DMS79 treated with DMSO at 0.1 percent for 48 hours (cell line): ENCODE data around the gene LEFTY1.
"Not testable (repeated sequence)": the region's sequence is repeated elsewhere in the genome, so short reads cannot be mapped to it uniquely, and the experiment has no call there.

ENCODE experiments used
- DNase-seq: peaks from one replicate; lab custom pipeline; 2025; lab: John Stamatoyannopoulos, UW

Gene LEFTY1

DNA sequence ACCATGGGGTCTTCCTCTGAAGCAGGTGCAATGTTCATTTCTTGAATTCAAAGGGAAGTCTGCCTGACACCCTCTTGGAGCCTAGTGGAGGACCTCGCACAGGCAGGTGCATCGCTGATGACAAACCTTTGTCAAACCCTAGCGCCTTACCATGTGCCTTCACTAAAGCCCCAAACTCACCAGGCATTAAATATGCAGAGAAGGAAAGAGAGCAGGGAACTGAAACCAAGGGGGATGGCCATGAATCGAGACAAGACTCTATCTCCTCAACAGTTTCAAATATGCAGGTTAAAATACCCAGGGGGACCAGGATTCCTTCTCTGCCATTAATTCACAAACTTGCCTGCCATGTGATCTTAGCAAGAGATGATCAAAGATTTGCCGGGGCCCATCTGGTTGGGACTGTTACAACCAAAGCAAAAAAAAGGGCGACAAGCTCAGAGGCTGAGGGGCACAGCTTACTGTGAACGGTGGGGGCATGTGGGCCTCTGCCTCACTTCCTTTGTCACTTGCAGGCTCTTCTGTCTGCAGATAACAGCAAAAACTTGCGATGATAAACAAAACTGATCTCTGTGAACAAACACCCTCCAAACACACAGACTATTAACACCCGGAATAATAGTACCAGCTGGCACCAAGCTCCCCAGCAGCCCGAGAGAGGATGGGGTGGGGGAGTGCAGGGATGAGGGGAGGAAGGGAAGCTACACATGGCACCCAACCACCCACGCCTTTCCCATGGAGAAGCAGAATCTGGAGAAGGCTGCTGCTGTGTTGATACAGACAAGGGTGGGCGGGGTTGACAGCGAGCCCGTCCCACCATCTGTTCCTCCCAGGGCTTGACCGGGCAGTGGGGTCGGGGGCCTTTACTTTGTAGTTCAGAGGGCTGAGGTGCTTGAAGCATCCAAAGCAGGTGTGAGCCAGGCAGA, 40.7 kb downstream of the LEFTY1 start:
- peak; percentile 72 for DNase-seq

DNA sequence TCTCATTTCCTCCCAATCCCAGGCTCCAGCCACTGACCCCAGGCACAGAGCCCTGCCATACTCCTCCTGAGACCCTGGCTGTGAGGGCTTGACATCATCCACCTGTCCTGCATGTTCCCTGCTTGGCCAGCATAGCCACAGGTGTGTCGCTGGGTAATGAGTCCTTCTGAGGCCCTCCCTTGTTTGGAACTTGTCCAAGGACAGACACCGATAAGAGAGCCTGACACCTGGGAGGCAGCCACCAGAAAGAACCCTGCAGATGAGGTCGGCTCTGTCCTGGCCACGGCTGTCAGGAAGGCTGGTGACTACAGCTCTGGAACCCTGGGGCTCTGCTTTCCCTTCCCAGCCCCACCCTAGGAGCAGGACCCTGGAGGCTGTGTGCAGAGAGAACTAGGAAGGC, 41.3 kb downstream of the LEFTY1 start:
- DNase-seq: peak; percentile 72

DNA sequence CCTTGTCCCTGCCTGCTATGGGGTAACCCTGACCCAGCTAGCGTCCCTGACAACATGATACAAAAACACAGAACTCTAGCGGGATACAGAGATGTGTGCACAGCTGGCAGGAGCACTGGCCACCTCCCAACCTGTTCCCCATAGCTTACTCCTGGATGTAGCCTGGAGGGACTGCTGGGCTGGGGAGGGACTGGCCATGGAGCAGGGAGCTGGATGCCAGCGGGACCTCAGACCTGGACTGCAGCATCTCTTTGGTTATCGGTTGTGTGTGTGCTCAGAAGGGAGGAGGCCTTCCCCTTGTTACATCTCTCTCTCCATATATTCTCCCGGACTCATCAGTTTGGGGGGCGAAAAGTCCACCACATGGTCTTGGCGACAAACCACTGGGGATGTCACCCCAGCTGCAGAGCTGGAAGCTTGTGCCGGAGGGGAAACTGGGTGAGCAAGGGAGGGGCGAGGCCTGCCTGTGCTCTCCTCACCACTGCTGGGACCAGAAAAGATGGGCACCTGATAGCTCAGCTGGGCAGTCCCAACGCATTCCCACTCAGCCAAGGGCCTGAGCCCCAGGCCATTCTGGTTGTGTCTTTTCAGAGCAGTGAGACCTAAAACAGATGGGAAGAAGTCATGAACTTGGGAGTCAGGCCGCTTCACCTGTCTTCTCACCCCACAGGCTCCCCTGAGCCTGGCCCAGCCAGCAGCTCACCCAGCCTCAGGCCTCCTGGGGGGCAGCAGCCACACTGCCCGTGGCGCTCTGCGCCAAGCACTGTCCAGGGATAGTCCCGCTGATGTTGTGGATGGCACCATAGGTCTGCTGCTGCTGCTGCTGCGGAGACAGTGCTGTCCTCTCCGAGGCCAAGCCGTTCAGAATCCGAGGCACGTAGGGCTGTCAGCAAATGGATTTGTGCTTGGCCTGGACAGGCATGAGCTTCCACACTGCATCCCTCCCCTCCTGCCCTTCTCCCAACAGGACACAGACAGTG, 42.3 kb downstream of the LEFTY1 start:
- no peak for DNase-seq

DNA sequence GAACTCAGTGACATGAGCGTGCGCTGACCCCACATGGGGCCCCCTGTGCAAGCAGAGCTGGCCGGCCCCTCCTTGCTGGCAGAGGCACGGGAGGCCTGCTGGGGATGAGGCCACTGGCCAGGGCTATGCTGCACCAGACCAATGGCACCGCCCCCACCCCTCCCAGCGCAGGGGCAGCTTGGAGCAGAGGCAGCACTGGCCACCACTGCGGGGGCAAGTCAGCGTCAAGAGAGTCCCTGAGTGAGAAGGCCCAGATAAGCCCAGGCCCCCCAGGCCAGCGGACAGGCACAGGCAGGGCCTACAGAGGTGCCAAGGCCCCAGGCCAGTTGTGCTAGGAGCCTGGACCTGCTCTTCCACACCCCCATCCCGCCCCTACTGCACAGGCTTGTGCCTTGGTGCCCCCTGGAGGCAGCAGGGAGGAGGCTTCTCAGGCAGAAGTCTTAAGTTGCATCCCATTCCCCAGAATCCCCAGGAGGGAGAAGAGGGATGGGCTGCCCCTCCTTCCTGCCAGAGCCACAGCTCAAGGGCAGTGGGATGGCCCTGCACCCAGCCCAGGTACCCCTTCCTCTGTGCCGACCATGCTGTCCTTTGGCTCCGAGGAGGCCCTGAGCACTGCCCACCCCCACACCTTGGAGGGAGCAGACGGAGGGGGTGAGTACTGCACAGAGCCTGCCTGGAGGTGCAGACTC, 43.2 kb downstream of the LEFTY1 start:
- DNase-seq: no peak

DNA sequence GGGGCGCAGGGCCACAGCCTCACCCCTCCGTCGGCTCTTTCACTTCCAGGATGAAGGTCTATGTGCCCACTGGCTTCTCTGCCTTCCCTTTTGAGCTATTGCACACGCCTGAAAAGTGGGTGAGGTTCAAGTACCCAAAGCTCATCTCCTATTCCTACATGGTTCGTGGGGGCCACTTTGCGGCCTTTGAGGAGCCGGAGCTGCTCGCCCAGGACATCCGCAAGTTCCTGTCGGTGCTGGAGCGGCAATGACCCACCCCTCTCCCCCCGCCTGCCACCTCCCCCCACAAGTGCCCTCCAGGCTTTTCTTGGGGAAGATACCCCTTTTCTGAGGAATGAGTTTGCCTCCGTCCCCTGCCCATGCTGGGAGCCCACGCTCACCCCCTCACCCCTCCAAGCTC, 43.8 kb downstream of the LEFTY1 start:
- no peak for DNase-seq

DNA sequence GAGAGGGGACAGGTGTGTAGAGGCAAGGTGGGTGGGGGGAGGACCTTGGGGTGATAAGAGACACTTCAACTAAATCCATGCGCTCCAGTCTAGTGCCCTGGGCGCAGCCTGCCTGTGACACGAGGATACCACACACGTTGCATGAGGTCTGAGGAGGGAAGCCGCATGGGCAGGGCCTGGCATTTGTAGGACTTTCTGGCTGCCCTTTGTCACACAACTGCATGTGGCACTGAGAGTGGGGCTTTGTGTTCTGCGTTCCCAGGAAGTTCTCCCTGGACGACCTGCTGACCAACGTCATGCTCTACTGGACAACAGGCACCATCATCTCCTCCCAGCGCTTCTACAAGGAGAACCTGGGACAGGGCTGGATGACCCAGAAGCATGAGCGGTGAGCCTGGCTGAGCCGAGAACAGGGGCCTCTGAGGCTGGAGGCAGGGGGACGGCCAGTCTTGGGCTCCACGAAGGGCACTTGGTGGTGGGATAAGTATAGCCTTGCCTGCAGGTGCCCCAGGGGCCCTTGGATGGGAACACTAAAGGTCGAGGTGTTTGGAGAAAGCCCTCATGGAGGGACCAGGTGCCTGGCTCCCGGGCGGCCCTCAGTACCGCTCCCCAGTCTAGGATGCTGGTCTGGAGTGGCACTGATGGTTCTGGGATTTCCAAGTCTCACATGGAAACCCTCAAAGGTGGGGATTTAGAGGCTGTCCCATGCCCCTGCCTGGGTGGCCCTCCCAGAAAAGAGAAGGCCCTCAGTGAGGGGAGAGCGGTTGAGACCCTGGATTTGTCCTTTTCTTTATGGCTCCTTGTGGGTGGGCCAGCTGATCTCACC, 44.5 kb downstream of the LEFTY1 start:
- DNase-seq: no peak

DNA sequence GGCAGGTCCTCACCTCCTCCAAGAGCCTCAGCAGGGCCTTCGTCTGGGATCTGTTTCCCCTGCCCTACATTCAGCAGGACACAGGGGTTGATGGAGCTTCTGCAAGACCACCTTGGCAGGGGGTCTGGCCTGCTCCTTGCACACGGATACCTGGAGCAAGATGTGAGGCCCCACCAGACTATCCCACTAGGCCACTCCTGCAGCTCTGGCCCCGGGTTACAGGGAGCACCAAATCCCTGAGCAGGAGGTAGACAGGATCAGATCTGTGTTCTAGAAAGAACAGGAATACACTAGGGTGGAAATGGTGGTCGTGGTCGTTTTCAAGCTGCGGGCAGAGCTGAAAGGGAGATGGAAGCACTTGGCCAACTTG, 45.5 kb downstream of the LEFTY1 start:
- no peak for DNase-seq

DNA sequence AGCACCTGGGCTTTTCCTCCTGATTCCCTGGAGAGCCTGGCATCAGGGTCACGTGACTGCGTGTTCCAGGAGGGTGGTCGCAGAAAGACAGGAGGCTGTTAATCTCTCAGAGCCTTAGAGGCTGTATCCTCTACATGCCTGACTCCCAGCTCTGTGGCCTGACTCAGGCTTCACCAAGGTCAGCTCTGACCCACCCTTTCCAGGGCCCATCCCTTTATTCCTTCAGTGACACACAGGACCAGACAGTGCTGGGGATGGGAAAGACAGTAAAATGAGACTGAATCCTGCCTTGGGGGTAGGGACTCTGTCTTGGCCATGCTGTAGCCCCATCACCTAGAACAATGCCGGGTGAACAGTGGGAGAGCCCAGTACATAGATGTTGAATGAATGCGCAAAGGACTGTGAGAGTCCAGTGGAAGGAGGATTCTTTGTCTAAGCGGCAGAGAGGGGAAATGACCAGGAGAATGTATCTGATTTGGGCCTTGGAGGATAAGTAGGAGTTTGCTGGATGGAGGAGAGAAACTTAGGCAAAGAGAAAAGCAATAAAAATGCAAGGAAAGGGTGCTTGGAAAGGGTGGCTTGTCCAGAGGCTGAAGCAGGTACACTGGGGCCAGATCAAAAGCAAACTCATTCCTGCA, 46.0 kb downstream of the LEFTY1 start:
- no peak for DNase-seq

DNA sequence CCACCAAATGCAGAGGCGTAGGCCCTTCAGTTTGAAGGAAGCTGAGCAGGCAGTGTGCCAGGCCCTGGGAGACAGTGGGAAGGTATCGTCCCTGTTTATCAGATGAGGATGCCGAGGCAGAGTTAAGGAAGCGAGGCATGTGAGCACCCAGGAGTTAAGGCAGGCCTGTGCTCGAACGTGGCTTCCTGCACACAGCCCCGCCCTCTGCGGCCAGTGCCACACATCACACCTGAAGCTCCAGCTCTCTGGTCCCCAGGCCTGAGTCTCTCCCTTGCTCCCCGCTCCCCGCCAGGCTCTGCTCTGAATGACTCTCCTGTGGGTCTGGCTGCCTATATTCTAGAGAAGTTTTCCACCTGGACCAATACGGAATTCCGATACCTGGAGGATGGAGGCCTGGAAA, 46.9 kb downstream of the LEFTY1 start:
- no peak for DNase-seq

DNA sequence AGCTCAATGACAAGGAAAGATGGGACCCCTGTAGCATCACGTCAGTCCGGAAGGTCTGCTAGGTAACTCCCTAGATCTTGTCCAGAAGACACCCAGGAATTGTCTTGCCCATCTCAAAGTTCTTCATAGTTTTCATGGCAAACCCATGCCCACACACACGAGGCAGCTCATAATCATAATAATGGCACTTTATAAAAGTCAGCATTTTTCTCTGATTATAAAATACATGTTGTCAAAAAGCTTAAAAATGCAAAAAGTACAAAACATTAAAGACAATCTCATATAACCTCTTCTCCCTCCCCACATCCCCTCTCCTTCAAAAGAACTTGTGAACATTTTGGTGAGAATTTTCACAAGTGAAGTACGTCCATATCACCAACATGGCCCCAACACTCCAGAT, 48.2 kb downstream of the LEFTY1 start:
- DNase-seq: no peak

DNA sequence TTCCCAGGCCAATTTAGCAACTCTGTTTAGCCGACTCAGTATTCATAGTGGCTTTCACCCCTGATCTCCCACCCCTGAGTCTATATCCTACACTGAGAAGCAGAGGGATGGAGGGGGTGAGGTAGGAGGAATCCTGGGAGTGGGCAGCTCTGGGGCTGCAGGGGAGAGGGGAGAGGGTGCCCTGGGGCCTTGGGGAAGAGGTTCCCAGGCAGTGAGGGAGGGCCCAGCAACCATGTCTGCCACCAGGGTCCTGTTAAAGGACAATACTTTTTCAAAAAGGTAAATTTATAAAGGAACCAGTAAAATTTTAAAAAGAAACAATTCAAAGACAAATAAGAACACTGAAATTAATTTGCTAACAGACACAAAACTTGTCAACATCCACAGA, 48.7 kb downstream of the LEFTY1 start:
- DNase-seq: no peak

DNA sequence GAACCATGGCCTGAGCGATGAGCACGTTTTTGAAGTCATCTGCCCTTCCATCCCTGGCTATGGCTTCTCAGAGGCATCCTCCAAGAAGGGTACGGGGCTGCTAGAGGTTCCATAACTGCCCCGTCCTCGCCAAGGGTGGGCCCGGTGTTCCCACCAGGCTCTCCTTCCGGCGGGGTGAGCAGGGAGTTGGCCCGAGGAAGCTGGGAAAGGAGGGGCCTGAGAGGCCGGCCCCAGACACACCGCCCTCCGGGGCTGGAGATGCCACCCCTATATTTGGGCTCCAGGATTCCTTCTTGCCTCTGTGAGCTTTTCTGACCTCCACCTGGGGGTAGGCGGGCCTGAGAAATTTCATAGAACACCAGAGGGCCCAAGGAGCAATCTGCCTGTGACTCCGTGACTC, 50.2 kb downstream of the LEFTY1 start:
- no peak for DNase-seq

DNA sequence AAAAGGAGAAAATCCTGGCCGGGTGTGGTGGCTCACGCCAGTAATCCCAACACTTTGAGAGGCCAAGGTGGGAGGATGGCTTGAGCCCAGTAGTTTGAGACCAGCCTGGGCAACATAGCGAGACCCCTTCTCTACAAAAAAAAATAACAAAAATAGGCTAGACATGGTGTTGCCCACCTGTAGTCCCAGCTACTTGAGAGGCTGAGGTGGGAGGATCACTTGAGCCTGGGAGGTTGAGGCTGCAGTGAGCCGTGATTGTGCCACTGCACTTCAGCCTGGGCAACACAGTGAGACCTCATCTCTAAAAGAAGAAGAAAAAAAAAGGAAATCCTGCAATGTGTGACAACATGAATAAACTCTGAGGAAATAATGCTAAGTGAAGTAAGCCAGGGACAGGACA, 52.6 kb downstream of the LEFTY1 start:
- DNase-seq: not testable (repeated sequence)
